GM12873 (cell line): ENCODE measurements around the gene REPIN1.

Experiments
- TF ChIP-seq, protein P1 (sequence below): IDR thresholded peaks from 2 replicates; pipeline ENCODE4 v1.5.1; 2012; ENCODE audit warnings: low read depth, mild to moderate bottlenecking, moderate library complexity, low read length, control low read depth; ENCODE audit not compliant: insufficient read depth; ENCODE audit errors: missing control alignments

REPIN1 gene

DNA sequence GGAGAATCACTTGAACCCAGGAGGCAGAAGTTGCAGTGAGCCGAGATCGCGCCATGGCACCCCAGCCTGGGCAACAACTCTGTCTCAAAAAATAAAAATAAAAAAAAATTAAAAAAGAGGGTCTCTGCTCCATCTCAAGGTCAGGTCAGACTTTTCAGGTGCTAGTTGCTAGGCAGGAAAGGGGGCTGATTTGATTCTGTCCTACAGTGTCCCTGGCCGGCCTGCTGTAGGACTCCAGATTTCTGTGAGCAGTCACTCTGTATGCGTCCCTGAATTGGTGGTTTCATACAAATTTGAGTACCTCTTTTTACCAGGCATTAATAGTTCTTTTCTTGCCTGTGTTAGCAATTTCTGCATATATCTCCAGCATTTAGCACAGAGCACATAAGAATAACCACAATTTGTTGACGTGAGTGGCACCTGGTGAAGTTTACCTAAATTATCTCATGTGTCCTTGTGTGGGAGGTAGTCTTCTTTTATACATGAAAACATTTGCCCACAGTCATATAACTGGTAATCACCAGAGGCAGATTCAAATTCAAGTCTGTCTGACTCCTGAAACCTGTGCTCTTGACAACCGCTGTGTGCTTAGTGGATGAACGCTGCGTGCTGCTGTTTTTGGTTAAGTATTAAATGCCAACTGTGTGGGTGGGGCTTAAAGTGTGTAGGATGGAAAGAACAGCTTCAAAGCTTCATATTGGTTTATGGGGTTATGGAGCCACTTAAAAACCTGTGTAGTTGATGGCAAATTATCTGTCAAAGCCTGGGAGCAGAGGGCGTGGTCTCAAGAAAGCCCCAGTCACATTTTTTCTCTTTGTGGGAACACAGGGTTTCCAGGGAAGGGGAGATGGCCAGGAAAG is 7.3 kb downstream of the REPIN1 start:
- TF ChIP-seq, protein P1, sequence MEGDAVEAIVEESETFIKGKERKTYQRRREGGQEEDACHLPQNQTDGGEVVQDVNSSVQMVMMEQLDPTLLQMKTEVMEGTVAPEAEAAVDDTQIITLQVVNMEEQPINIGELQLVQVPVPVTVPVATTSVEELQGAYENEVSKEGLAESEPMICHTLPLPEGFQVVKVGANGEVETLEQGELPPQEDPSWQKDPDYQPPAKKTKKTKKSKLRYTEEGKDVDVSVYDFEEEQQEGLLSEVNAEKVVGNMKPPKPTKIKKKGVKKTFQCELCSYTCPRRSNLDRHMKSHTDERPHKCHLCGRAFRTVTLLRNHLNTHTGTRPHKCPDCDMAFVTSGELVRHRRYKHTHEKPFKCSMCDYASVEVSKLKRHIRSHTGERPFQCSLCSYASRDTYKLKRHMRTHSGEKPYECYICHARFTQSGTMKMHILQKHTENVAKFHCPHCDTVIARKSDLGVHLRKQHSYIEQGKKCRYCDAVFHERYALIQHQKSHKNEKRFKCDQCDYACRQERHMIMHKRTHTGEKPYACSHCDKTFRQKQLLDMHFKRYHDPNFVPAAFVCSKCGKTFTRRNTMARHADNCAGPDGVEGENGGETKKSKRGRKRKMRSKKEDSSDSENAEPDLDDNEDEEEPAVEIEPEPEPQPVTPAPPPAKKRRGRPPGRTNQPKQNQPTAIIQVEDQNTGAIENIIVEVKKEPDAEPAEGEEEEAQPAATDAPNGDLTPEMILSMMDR: no peak

DNA sequence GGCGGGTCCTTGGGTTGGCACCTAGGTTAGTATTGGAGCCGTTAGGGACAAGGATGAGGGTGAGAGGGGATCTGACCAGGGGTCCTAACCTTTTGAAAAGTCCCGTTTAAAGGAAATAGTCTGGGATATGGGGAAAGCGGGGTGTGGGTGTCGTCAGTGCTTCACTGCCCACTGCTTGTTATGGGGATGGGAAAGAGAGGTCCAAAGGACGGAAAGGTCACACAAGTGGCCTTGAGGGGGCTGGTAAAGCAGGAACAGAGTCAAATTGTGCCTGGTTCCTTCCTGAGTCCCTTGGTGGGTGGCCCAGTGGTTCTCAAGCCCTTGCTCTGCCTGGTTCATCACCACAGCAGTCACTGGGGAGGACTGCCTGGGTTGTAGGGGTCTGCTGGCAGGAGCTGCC is 7.9 kb downstream of the REPIN1 start:
- TF ChIP-seq, protein P1: no peak

DNA sequence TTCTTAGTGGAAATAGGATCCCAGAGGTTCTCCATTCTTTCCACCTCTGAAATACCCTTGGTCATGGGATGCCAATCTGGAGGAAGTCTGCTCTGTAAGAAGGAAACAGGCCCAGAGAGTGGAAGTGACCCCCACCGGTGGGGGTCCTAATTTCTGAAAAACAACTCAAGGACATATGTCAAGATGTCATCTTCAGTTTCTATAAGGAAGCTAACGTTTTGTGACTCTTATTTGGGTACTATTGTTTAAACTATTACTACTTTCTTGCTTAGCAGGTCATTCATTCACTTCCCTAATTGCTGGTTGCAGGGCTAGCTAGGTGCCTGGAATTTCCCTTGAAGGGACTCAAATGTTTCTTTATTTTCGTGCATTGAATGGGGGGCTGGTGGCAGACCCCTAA is 8.6 kb downstream of the REPIN1 start:
- TF ChIP-seq, protein P1: no peak

DNA sequence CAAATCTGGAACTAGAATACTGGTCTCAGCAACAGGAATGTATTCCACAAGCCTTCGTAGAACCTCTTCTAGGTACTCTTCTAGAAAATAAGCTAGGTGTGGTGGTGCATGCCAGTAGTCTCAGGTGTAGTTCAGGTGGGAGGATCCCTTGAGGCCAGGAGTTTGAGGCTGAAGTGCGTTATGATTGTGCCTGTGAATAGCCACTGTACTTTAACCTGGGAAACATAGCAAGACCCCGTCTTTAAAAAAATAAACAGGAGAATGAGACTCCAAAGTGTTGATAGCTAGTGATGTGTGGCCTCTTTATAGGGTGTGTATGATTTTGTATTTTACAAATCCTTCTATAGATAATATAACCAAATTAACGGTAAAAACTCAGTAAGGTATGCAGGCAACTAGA is 9.0 kb downstream of the REPIN1 start:
- TF ChIP-seq, protein P1: no peak

DNA sequence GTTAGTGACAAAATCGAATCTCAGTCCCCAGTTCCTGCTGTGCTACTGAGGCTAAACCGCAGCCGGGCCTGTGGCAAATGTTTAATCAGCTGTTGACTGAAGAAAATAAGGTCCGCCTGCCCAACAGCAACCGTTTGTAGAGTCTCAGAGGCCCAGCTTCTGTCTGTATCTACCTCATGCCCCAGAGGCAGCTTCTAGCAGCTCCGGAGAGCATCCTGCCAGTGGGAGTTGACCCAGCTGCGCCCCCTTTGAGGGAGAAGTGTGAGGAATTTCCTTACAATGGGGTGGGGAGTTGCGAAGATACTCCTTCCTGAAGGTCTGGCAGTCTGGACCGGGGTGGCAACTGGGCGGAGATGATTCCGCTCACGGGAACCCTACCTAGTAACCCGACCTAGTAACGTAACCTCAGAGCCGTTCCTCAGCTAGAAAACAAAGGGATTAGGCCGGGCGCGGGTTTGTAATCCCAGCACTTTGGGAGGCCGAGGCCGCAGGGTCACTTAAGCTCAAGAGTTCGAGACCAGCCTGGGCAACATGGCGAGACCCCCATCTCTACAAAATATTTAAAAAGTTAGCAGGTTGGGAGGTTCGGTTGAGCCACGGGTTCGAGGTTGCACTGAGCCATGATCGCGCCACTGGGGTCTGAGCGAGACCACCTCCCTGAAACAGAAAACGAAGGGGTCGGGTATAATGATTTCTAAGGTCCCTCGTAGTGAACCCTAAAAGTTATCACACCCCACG is 9.7 kb downstream of the REPIN1 start:
- TF ChIP-seq, protein P1: peak; percentile 25

DNA sequence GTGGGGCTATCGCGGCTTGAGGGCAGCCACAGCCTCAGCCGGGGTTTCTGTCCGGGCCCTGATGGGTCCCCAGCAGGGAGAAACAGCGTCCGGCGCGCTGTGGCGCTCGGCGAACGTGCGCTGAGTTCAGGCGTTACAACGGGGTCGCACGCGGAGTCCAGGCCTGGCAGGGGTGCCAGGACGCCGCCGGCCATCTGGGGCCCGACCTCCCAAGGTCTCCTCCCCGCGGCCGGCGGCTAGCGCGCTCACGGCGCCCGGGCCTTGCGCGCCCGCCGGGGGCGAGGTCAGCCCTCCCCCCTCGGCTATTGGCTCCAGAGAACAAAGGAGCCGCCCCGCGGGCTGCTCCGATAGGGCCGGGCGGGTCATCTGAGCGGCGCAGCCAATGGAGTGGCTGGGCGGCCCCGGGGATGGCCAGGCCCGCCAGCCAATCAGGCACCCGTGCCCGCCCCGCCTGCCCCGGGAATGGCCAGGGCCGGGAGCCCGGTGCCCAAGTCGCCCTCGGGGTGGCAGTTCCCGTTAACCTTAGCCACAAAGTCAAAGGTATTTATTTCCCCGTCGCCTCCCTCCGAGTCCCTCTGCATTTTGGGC is 10.3 kb downstream of the REPIN1 start, which contains the start of gene ZNF775:
Gene ZNF775 (plus strand): TSS at position 478 of the 588 bp plus-strand sequence. CDS start 9,141 bp downstream, outside the sequence.
- TF ChIP-seq, protein P1: no peak
